SK-N-SH treated with all-trans-retinoic acid at 6 μM for 48 hours (cell line): ENCODE measurements around the gene CD2.

Experiments used
- ATAC-seq: fragments of 200-7000 bp; cut with Tn5 transposase; 3 replicates; pipeline ENCODE4 v1.9.1; 2020; ENCODE audit warnings: mild to moderate bottlenecking, moderate library complexity
- ARNTL ChIP-seq: fragments of 450-650 bp; formaldehyde crosslinking; IDR thresholded peaks from 2 replicates; pipeline ENCODE4 v1.5.0; 2020; ENCODE audit warnings: low read depth, mild to moderate bottlenecking, moderate library complexity, borderline replicate concordance
- CREB5 ChIP-seq: fragments of 250-450 bp; sonication (Bioruptor Pico); IDR thresholded peaks from 2 replicates; pipeline ENCODE4 v1.5.1; 2020; ENCODE audit warnings: low read depth, mild to moderate bottlenecking, moderate library complexity
- CSDC2 ChIP-seq: fragments of 250-450 bp; sonication (Bioruptor Pico); IDR thresholded peaks from 2 replicates; pipeline ENCODE4 v1.5.0; 2020; ENCODE audit warnings: mild to moderate bottlenecking, moderate library complexity
- ESRRG ChIP-seq: fragments of 250-450 bp; sonication (Bioruptor Pico); IDR thresholded peaks from 2 replicates; pipeline ENCODE4 v1.6.1; 2021; ENCODE audit warnings: mild to moderate bottlenecking
- GLIS3 ChIP-seq: fragments of 250-450 bp; sonication (Bioruptor Pico); IDR thresholded peaks from 2 replicates; pipeline ENCODE4 v1.5.0; 2020; ENCODE audit warnings: mild to moderate bottlenecking, moderate library complexity
- ISL1 ChIP-seq: fragments of 250-450 bp; sonication (Bioruptor Pico); IDR thresholded peaks from 2 replicates; pipeline ENCODE4 v2.1.2; 2022; ENCODE audit warnings: mild to moderate bottlenecking, moderate library complexity
- OSR1 ChIP-seq: fragments of 250-450 bp; sonication (Bioruptor Pico); IDR thresholded peaks from 2 replicates; pipeline ENCODE4 v1.8.0; 2022; ENCODE audit warnings: moderate library complexity, mild to moderate bottlenecking, inconsistent platforms
- PPARA ChIP-seq: fragments of 250-450 bp; sonication (Bioruptor Pico); IDR thresholded peaks from 2 replicates; pipeline ENCODE4 v1.5.0; 2020; ENCODE audit warnings: mild to moderate bottlenecking, borderline replicate concordance
- RARB ChIP-seq: fragments of 250-450 bp; sonication (Bioruptor Pico); IDR thresholded peaks from 2 replicates; pipeline ENCODE4 v1.8.0; 2021; ENCODE audit warnings: mild to moderate bottlenecking, moderate library complexity
- SNAI2 ChIP-seq: fragments of 250-450 bp; sonication (Bioruptor Pico); IDR thresholded peaks from 2 replicates; pipeline ENCODE4 v1.5.0; 2020; ENCODE audit warnings: mild to moderate bottlenecking, moderate library complexity
- TCF4 ChIP-seq: fragments of 250-450 bp; sonication (Bioruptor Pico); IDR thresholded peaks from 2 replicates; pipeline ENCODE4 v1.8.0; 2021; ENCODE audit warnings: mild to moderate bottlenecking, moderate library complexity, borderline replicate concordance
- TOX ChIP-seq: fragments of 250-450 bp; sonication (Bioruptor Pico); IDR thresholded peaks from 2 replicates; pipeline ENCODE4 v1.8.0; 2021; ENCODE audit warnings: mild to moderate bottlenecking, moderate library complexity, borderline replicate concordance
- ZC3H10 ChIP-seq: fragments of 250-450 bp; sonication (Bioruptor Pico); IDR thresholded peaks from 2 replicates; pipeline ENCODE4 v1.5.1; 2021; ENCODE audit warnings: mild to moderate bottlenecking, moderate library complexity
- ZFP3 ChIP-seq: fragments of 250-450 bp; sonication (Bioruptor Pico); IDR thresholded peaks from 2 replicates; pipeline ENCODE4 v1.5.0; 2020; ENCODE audit warnings: mild to moderate bottlenecking, moderate library complexity
- ZFP30 ChIP-seq: fragments of 450-650 bp; formaldehyde crosslinking; IDR thresholded peaks from 2 replicates; pipeline ENCODE4 v1.5.0; 2022; ENCODE audit warnings: mild to moderate bottlenecking, moderate library complexity
- ZNF8 ChIP-seq: fragments of 450-650 bp; formaldehyde crosslinking; IDR thresholded peaks from 2 replicates; pipeline ENCODE4 v1.5.0; 2020; ENCODE audit warnings: mild to moderate bottlenecking, moderate library complexity
- TF ChIP-seq, protein P1 (sequence below): fragments of 250-450 bp; sonication (Bioruptor Pico); IDR thresholded peaks from 2 replicates; pipeline ENCODE4 v1.5.0; 2020; ENCODE audit warnings: mild to moderate bottlenecking, moderate library complexity
- TF ChIP-seq, protein P2 (sequence below): fragments of 250-450 bp; sonication (Bioruptor Pico); IDR thresholded peaks from 2 replicates; pipeline ENCODE4 v1.8.0; 2020; ENCODE audit warnings: mild to moderate bottlenecking, moderate library complexity, borderline replicate concordance
- TF ChIP-seq, protein P3 (sequence below): fragments of 250-450 bp; sonication (Bioruptor Pico); IDR thresholded peaks from 2 replicates; pipeline ENCODE4 v1.8.0; 2021; ENCODE audit warnings: low read depth, mild to moderate bottlenecking, moderate library complexity, borderline replicate concordance

Gene CD2

DNA sequence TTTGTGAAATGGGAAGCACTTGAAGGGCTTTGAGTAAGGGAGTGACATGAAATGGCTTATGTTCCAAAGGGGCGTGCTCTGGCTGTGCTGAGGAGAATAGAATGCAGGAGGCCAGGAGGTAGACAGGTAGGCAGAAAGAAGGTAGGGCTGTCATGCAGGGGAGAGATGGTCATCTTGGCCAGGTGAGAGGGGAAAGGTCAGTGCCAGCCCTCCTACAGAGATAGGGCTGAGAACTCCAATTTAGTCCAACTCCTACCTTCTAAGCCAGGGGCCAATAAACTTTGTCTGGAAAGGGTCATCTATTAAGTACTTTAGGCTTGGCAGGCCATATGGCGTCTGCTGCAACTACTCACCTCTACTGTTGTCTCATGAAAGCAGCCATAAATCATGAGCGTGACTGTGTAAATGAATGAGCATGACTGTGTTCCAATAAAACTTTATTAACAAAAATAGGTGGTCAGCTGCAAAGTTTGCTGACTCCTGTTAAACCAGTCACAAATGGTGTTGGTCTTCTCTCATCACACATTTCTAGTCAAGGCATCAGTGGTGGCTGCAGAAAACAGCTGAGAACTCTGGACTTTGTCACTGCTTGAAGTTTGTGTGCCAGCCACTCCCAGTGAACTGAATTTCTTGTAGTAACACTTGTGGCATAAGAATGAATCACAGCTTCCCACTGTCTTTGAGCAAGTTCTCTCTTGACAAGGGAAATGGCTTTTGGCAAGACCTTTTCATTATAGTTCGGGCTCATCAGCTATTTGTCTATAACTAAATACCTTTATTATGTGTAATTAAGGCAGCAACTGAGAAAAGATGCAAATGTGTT is 32.0 kb upstream of the CD2 start:
- TF ChIP-seq GLIS3, result no peak
- no peak for TF ChIP-seq TOX (CRISPR knock-in tag)
- no peak for ATAC-seq

GRCh38 chr1:116724765-116725375 is 29.4 kb upstream of the CD2 start:
- TF ChIP-seq, protein P1, sequence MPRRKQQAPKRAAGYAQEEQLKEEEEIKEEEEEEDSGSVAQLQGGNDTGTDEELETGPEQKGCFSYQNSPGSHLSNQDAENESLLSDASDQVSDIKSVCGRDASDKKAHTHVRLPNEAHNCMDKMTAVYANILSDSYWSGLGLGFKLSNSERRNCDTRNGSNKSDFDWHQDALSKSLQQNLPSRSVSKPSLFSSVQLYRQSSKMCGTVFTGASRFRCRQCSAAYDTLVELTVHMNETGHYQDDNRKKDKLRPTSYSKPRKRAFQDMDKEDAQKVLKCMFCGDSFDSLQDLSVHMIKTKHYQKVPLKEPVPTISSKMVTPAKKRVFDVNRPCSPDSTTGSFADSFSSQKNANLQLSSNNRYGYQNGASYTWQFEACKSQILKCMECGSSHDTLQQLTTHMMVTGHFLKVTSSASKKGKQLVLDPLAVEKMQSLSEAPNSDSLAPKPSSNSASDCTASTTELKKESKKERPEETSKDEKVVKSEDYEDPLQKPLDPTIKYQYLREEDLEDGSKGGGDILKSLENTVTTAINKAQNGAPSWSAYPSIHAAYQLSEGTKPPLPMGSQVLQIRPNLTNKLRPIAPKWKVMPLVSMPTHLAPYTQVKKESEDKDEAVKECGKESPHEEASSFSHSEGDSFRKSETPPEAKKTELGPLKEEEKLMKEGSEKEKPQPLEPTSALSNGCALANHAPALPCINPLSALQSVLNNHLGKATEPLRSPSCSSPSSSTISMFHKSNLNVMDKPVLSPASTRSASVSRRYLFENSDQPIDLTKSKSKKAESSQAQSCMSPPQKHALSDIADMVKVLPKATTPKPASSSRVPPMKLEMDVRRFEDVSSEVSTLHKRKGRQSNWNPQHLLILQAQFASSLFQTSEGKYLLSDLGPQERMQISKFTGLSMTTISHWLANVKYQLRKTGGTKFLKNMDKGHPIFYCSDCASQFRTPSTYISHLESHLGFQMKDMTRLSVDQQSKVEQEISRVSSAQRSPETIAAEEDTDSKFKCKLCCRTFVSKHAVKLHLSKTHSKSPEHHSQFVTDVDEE (CRISPR knock-in tag), result no peak
- TF ChIP-seq ZC3H10 (CRISPR knock-in tag) (no peak), PPARA (CRISPR knock-in tag) (no peak), ZFP3 (CRISPR knock-in tag) (no peak), ZFP30 (CRISPR knock-in tag) (no peak), RARB (CRISPR knock-in tag) (no peak), TOX (CRISPR knock-in tag) (no peak), OSR1 (no peak), ESRRG (CRISPR knock-in tag) (no peak), ISL1 (CRISPR knock-in tag) (no peak)
- TF ChIP-seq, protein P2, sequence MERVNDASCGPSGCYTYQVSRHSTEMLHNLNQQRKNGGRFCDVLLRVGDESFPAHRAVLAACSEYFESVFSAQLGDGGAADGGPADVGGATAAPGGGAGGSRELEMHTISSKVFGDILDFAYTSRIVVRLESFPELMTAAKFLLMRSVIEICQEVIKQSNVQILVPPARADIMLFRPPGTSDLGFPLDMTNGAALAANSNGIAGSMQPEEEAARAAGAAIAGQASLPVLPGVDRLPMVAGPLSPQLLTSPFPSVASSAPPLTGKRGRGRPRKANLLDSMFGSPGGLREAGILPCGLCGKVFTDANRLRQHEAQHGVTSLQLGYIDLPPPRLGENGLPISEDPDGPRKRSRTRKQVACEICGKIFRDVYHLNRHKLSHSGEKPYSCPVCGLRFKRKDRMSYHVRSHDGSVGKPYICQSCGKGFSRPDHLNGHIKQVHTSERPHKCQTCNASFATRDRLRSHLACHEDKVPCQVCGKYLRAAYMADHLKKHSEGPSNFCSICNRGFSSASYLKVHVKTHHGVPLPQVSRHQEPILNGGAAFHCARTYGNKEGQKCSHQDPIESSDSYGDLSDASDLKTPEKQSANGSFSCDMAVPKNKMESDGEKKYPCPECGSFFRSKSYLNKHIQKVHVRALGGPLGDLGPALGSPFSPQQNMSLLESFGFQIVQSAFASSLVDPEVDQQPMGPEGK (CRISPR knock-in tag), result no peak
- TF ChIP-seq, all 23 proteins: peak for 0
- ATAC-seq, result peak; percentile 78; the same call in 2 of the 3 replicates

- TF ChIP-seq, protein P1 (CRISPR knock-in tag), result no peak
- TF ChIP-seq SNAI2 (CRISPR knock-in tag) (no peak), TOX (CRISPR knock-in tag) (no peak), CREB5 (CRISPR knock-in tag) (no peak), ISL1 (CRISPR knock-in tag) (no peak), ARNTL (CRISPR knock-in tag) (no peak), TCF4 (no peak), GLIS3 (no peak), ZFP30 (CRISPR knock-in tag) (no peak), CSDC2 (CRISPR knock-in tag) (no peak), PPARA (CRISPR knock-in tag) (no peak), RARB (CRISPR knock-in tag) (no peak), ZNF8 (CRISPR knock-in tag) (no peak), OSR1 (no peak), ZC3H10 (CRISPR knock-in tag) (no peak), ESRRG (CRISPR knock-in tag) (no peak)
- TF ChIP-seq, protein P2 (CRISPR knock-in tag), result no peak
- TF ChIP-seq, protein P3, sequence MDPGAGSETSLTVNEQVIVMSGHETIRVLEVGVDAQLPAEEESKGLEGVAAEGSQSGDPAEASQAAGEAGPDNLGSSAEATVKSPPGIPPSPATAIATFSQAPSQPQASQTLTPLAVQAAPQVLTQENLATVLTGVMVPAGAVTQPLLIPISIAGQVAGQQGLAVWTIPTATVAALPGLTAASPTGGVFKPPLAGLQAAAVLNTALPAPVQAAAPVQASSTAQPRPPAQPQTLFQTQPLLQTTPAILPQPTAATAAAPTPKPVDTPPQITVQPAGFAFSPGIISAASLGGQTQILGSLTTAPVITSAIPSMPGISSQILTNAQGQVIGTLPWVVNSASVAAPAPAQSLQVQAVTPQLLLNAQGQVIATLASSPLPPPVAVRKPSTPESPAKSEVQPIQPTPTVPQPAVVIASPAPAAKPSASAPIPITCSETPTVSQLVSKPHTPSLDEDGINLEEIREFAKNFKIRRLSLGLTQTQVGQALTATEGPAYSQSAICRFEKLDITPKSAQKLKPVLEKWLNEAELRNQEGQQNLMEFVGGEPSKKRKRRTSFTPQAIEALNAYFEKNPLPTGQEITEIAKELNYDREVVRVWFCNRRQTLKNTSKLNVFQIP, result no peak
- TF ChIP-seq, all 23 proteins: peak for 0
- no peak for ATAC-seq
Measured at GRCh38 chr1:116725798-116726197, 28.4 kb upstream of the CD2 start.
